C4-2B (cell line): ENCODE measurements around the gene TNS1.

ENCODE experiments used
- H3K27ac ChIP-seq: fragments of 450-650 bp; 2 replicates; pipeline ENCODE4 v1.5.1; 2017
- CTCF ChIP-seq: fragments of 450-650 bp; conservative IDR thresholded peaks from 2 replicates; pipeline ENCODE4 v1.5.1; 2017; ENCODE audit warnings: mild to moderate bottlenecking
- ZFX ChIP-seq: fragments of 450-650 bp; IDR thresholded peaks from 2 replicates; pipeline ENCODE4 v1.6.1; 2017

Gene TNS1

GRCh38 chr2:217944366-217944765 is 58.4 kb downstream of the TNS1 start:
- TF ChIP-seq CTCF (no peak), ZFX (no peak)
- H3K27ac ChIP-seq, result no peak overlapping the region

GRCh38 chr2:217943446-217944321 is 59.1 kb downstream of the TNS1 start:
- no peak overlapping the region for H3K27ac ChIP-seq
- TF ChIP-seq ZFX (no peak), CTCF (no peak)

GRCh38 chr2:217942731-217943335 is 60.0 kb downstream of the TNS1 start:
- H3K27ac ChIP-seq, result no peak overlapping the region
- TF ChIP-seq CTCF, result no peak
- TF ChIP-seq ZFX, result no peak

GRCh38 chr2:217941886-217942728 is 60.7 kb downstream of the TNS1 start:
- no peak overlapping the region for H3K27ac ChIP-seq
- TF ChIP-seq CTCF (no peak), ZFX (no peak)

- H3K27ac ChIP-seq, result no peak overlapping the region
- TF ChIP-seq ZFX, result no peak
- no peak for TF ChIP-seq CTCF
Measured at GRCh38 chr2:217941339-217941738, 61.5 kb downstream of the TNS1 start.

GRCh38 chr2:217940261-217941220 is 62.3 kb downstream of the TNS1 start:
- no peak for TF ChIP-seq CTCF
- TF ChIP-seq ZFX, result no peak
- no peak overlapping the region for H3K27ac ChIP-seq
